HepG2 (cell line): ENCODE results near the gene ZC3H13. TPM values are rescaled to one million over a fixed set of nuclear protein-coding genes. Genes with fewer than 3 reads are reported as not detected.

Experiments
- ATAC-seq: fragments of 200-7000 bp; cut with Tn5 transposase; 3 replicates; pipeline ENCODE4 v1.9.1; 2020; ENCODE audit warnings: mild to moderate bottlenecking, moderate library complexity
- BruUV-seq: library from RNA; stranded (reverse); fragments of 400-500 nt; replicated peaks from 2 replicates; lab custom pipeline; 2021; lab: Mats Ljungman, UMichigan
- CTCF ChIA-PET: fragments of 300-600 bp; formaldehyde crosslinking; extraction: SDS; loops from one replicate; lab custom pipeline; 2021; ENCODE audit warnings: low total read pairs, inconsistent platforms, low intra/inter-chr PET ratio; lab: Yijun Ruan, JAX
- POLR2A ChIA-PET: fragments of 350-600 bp; sonication (Branson Sonifier 250); formaldehyde crosslinking; loops from one replicate; lab custom pipeline; 2020; ENCODE audit warnings: antibody characterized with exemption, inconsistent platforms; lab: Yijun Ruan, JAX
- DNase-seq: peaks from one replicate; pipeline ENCODE4 v3.0.0-alpha.2; 2015; ENCODE audit warnings: low spot score
- FAIRE-seq: peaks from 3 replicates; lab custom pipeline; 2011; peaks lifted over from hg19 to GRCh38; lab: Jason Lieb, UNC
- H2AFZ ChIP-seq: one replicate; pipeline ENCODE4 v1.6.1; 2011; ENCODE audit warnings: low read length, inconsistent platforms
- H3K27ac ChIP-seq: fragments of 300-600 bp; 3 replicates; pipeline ENCODE4 v1.8.0; 2011; ENCODE audit warnings: mixed run types, mild to moderate bottlenecking, mixed read lengths, low read length, inconsistent platforms; ENCODE audit not compliant: insufficient read depth; ENCODE audit errors: extremely low read length
- H3K27me3 ChIP-seq, 2 experiments: fragments of 200-600 bp in 1 of 2; 2 replicates in 1 of 2; 3 replicates in 1 of 2; pipeline versions ENCODE4 v1.6.0 to v1.8.0; 2011; ENCODE audit warnings: low read length in 2 of 2, mild to moderate bottlenecking in 2 of 2, moderate library complexity in 2 of 2, inconsistent platforms in 1 of 2; ENCODE audit not compliant: insufficient read depth in 2 of 2, control insufficient read depth in 1 of 2
- H3K36me3 ChIP-seq, 2 experiments: fragments of 200-600 bp in 1 of 2; replicated peaks in 1 of 2; 2 replicates in 1 of 2; 3 replicates in 1 of 2; pipeline versions ENCODE4 v1.5.1 to v1.8.0; 2011; ENCODE audit warnings: low read length in 2 of 2, inconsistent platforms in 1 of 2; ENCODE audit not compliant: insufficient read depth in 2 of 2, control insufficient read depth in 1 of 2
- H3K4me1 ChIP-seq: 2 replicates; pipeline ENCODE4 v1.5.1; 2012; ENCODE audit warnings: low read length, inconsistent platforms; ENCODE audit not compliant: insufficient read depth
- H3K4me2 ChIP-seq: 2 replicates; pipeline ENCODE4 v1.6.0; 2011; ENCODE audit warnings: low read depth, low read length, inconsistent platforms
- H3K4me3 ChIP-seq, 3 experiments: fragments of 200-600 bp in 1 of 3; sonication (generic), shearing (Covaris generic) in 1 of 3; replicated peaks in 1 of 3; 2 replicates each; pipeline ENCODE4 v1.5.1; 2011 to 2016; ENCODE audit warnings: low read length in 3 of 3, inconsistent platforms in 2 of 3, low read depth in 2 of 3, mild to moderate bottlenecking in 2 of 3, control low read depth in 1 of 3, mixed read lengths in 1 of 3; ENCODE audit not compliant: insufficient read depth in 1 of 3
- H3K79me2 ChIP-seq: one replicate; pipeline ENCODE4 v1.6.1; 2011; ENCODE audit warnings: low read length, inconsistent platforms; ENCODE audit not compliant: insufficient read depth
- H3K9ac ChIP-seq: 2 replicates; pipeline ENCODE4 v1.6.0; 2011; ENCODE audit warnings: mild to moderate bottlenecking, low read depth, low read length, inconsistent platforms; ENCODE audit not compliant: insufficient read depth
- H3K9me3 ChIP-seq: 2 replicates; pipeline ENCODE4 v1.5.1; 2012; ENCODE audit warnings: mild to moderate bottlenecking, low read length
- H4K20me1 ChIP-seq: 2 replicates; pipeline ENCODE4 v1.6.0; 2011; ENCODE audit warnings: inconsistent platforms, mild to moderate bottlenecking, low read length, moderate library complexity; ENCODE audit not compliant: insufficient read depth
- ELF3 ChIP-seq: IDR thresholded peaks from 2 replicates; pipeline ENCODE4 v1.6.1; 2016; ENCODE audit warnings: missing genetic modification reagents, missing compliant biosample characterization
- JARID2 ChIP-seq: sonication (generic); formaldehyde crosslinking; IDR thresholded peaks from 2 replicates; pipeline ENCODE4 v1.8.1; 2023; ENCODE audit warnings: missing genetic modification reagents, inconsistent platforms; ENCODE audit not compliant: insufficient replicate concordance
- KDM1A ChIP-seq: IDR thresholded peaks from 2 replicates; pipeline ENCODE4 v1.6.1; 2016; ENCODE audit warnings: missing compliant biosample characterization
- ZNF232 ChIP-seq: sonication (generic); formaldehyde crosslinking; IDR thresholded peaks from 2 replicates; pipeline ENCODE4 v1.4.0; 2020; ENCODE audit warnings: missing genetic modification reagents, borderline replicate concordance
- ZNF317 ChIP-seq: sonication (generic); formaldehyde crosslinking; IDR thresholded peaks from 2 replicates; pipeline ENCODE4 v1.5.0; 2020; ENCODE audit warnings: mild to moderate bottlenecking, missing genetic modification reagents
- ZNF335 ChIP-seq: sonication (generic); formaldehyde crosslinking; IDR thresholded peaks from 2 replicates; pipeline ENCODE4 v1.4.0; 2020; ENCODE audit warnings: missing genetic modification reagents
- ZNF543 ChIP-seq: sonication (generic); formaldehyde crosslinking; IDR thresholded peaks from 2 replicates; pipeline ENCODE4 v1.4.0; 2020; ENCODE audit warnings: mild to moderate bottlenecking, missing genetic modification reagents
- WGBS: methylation state at CpG from one replicate; pipeline ENCODE4 v1.1.6; 2017; ENCODE audit warnings: low lambda C conversion rate; 5-methylcytosine and 5-hydroxymethylcytosine counted together
- in situ Hi-C: cut with HindIII; loops from 2 replicates; pipeline ENCODE4 v1.10.0; 2017; ENCODE audit warnings: low pct_unique_long_range_greater_than_20kb; ENCODE audit not compliant: extremely low pct_ligation_motif_present
- intact Hi-C: fragments of 100-400 bp; cut with micrococcal nuclease; formaldehyde crosslinking; loops from one replicate; pipeline ENCODE4 v1.10.0; 2022; ENCODE audit not compliant: unreplicated experiment
- polyA plus RNA-seq, 8 experiments: library from polyadenylated mRNA; depleted of rRNA in 3 of 8; stranded (reverse) in 7 of 8; unstranded in 1 of 8; fragments of >200 nt; fragmentation: Illumina TruSeq in 4 of 8; extraction: Trizol in 4 of 8; gene quantifications; 2 replicates each; pipeline versions ENCODE4 v1.2.1 to v1.2.3, GENCODE V29; 2011 to 2016; ENCODE audit warnings: low read depth in 4 of 8, missing spikeins in 1 of 8, mixed read lengths in 1 of 8; ENCODE audit not compliant: insufficient read depth in 1 of 8
- total RNA-seq, 5 experiments: library from RNA; depleted of rRNA; stranded (reverse); fragments of >200 nt; fragmentation: Illumina TruSeq; extraction: Trizol; gene quantifications; 2 replicates each; pipeline ENCODE4 v1.2.3, GENCODE V29; 2016; ENCODE audit warnings: low read depth in 1 of 5
- TF ChIP-seq, protein P1 (sequence below), 2 experiments: sonication (generic) in 1 of 2; formaldehyde crosslinking in 1 of 2; IDR thresholded peaks; 2 replicates each; pipeline versions ENCODE4 v1.5.1 to v1.6.1; 2011 to 2020; ENCODE audit warnings: borderline replicate concordance in 1 of 2, low read depth in 1 of 2, low read length in 1 of 2, mild to moderate bottlenecking in 1 of 2, missing genetic modification reagents in 1 of 2, moderate library complexity in 1 of 2
- TF ChIP-seq, protein P2 (sequence below), 2 experiments: IDR thresholded peaks; 2 replicates each; pipeline ENCODE4 v1.6.1; 2011 to 2012; ENCODE audit warnings: low read length in 2 of 2, borderline replicate concordance in 1 of 2, low read depth in 1 of 2, mild to moderate bottlenecking in 1 of 2, moderate library complexity in 1 of 2
- TF ChIP-seq, protein P3 (sequence below): IDR thresholded peaks from 2 replicates; pipeline ENCODE4 v1.6.1; 2018; ENCODE audit warnings: missing genetic modification reagents

ZC3H13 gene
- total and polyA plus RNA-seq, 2 of the 13 experiments (the other 11 are each of a cell fraction or from before 2014, with no cell fraction given) = 2.7 to 23.5 TPM

DNA sequence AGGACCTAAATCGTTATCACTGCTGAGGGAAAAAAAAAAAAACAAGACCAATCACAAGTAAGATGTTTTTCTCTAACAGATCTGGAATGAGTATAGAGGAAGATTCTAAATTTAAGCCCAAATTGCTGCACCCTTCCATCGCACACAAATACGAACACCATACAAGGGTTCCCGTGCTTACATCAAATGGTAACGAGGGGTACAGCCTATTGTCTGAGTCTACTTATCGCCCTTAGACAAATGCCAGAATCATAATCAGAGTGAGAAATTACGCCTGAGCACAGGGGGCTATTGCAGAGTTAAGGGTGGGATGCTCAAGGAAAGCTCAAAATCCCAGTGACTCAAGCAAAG lies 603 bp downstream of the ZC3H13 start:
- peak; percentile 4; the same call in 1 of the 2 replicates for TF ChIP-seq ELF3 (CRISPR knock-in tag)
- 0 out of 2 replicates have a peak, but pooled peaks have one; percentile 45 for TF ChIP-seq ZNF317 (CRISPR knock-in tag)
- TF ChIP-seq KDM1A (CRISPR knock-in tag) = no peak
- TF ChIP-seq, protein P1, sequence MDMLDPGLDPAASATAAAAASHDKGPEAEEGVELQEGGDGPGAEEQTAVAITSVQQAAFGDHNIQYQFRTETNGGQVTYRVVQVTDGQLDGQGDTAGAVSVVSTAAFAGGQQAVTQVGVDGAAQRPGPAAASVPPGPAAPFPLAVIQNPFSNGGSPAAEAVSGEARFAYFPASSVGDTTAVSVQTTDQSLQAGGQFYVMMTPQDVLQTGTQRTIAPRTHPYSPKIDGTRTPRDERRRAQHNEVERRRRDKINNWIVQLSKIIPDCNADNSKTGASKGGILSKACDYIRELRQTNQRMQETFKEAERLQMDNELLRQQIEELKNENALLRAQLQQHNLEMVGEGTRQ (IDR thresholded peaks at IDR 0.05; ENCODE audit: low read depth, low read length) = no peak
- TF ChIP-seq, protein P1 (CRISPR knock-in tag; IDR thresholded peaks at IDR 0.05; ENCODE audit: borderline replicate concordance) = no peak
- FAIRE-seq = no peak
- H2AFZ ChIP-seq = no peak overlapping the region
- in situ Hi-C loops (no loop called here), intact Hi-C loops (loop anchor here (5.0 kb wide), 2 partner anchors 55 to 75 kb away; partner anchors contain the start of gene CPB2)
- ChIA-PET CTCF (no interaction called here), POLR2A (interaction anchor here (1.1 to 1.5 kb wide), 2 partner anchors 15 to 53 kb away, joined by 4 to 6 read pairs; partner anchors contain the start of gene CPB2)
- H3K79me2 ChIP-seq = peaks cover 53% of the 10 kb centered on the region
- H3K27me3 ChIP-seq = no peaks in the 10 kb centered on the region; a peak in 1 of 5 replicates
- peaks cover 10% of the 10 kb centered on the region for H4K20me1 ChIP-seq
- H3K4me2 ChIP-seq = peak overlapping the region; percentile 85
- peak; percentile 30; the same call in 2 of the 3 replicates for ATAC-seq
- BruUV-seq = TSS peak; percentile 61
- H3K9me3 ChIP-seq = no peaks in the 10 kb centered on the region
- H3K4me1 ChIP-seq = peaks cover 31% of the 10 kb centered on the region
- no peak for DNase-seq
- H3K27ac ChIP-seq = peak overlapping the region; percentile 87
- H3K4me3 ChIP-seq = peak overlapping the region; percentile 84 to 99 (median 87)
- peaks cover 3 to 5% of the 10 kb centered on the region in 2 experiments; a peak in 3 of 5 replicates for H3K36me3 ChIP-seq
- peak overlapping the region; percentile 88 for H3K9ac ChIP-seq
- 1% methylated on average over 7 of the region's 7 CpGs for WGBS

- DNase-seq = no peak
- ATAC-seq = no peak
- H3K4me2 ChIP-seq = peak overlapping the region; percentile 85
- BruUV-seq = no TSS peak
- no peaks in the 10 kb centered on the region; a peak in 1 of 5 replicates for H3K27me3 ChIP-seq
- no peak overlapping the region for H3K27ac ChIP-seq
- intact Hi-C loops (loop anchor here (5.0 kb wide), 2 partner anchors 57 to 77 kb away; partner anchors contain the start of gene CPB2), in situ Hi-C loops (no loop called here)
- H3K9me3 ChIP-seq = no peaks in the 10 kb centered on the region
- FAIRE-seq = no peak
- ChIA-PET POLR2A (no interaction called here), CTCF (no interaction called here)
- peak overlapping the region; percentile 84 to 99 (median 87) for H3K4me3 ChIP-seq
- H3K9ac ChIP-seq = peak overlapping the region; percentile 88
- peaks cover 10% of the 10 kb centered on the region for H4K20me1 ChIP-seq
- H2AFZ ChIP-seq = no peak overlapping the region
- peaks cover 0 to 3% of the 10 kb centered on the region in 2 experiments; a peak in 2 of 5 replicates for H3K36me3 ChIP-seq
- peaks cover 34% of the 10 kb centered on the region for H3K4me1 ChIP-seq
- H3K79me2 ChIP-seq = peaks cover 61% of the 10 kb centered on the region
- TF ChIP-seq, protein P2, sequence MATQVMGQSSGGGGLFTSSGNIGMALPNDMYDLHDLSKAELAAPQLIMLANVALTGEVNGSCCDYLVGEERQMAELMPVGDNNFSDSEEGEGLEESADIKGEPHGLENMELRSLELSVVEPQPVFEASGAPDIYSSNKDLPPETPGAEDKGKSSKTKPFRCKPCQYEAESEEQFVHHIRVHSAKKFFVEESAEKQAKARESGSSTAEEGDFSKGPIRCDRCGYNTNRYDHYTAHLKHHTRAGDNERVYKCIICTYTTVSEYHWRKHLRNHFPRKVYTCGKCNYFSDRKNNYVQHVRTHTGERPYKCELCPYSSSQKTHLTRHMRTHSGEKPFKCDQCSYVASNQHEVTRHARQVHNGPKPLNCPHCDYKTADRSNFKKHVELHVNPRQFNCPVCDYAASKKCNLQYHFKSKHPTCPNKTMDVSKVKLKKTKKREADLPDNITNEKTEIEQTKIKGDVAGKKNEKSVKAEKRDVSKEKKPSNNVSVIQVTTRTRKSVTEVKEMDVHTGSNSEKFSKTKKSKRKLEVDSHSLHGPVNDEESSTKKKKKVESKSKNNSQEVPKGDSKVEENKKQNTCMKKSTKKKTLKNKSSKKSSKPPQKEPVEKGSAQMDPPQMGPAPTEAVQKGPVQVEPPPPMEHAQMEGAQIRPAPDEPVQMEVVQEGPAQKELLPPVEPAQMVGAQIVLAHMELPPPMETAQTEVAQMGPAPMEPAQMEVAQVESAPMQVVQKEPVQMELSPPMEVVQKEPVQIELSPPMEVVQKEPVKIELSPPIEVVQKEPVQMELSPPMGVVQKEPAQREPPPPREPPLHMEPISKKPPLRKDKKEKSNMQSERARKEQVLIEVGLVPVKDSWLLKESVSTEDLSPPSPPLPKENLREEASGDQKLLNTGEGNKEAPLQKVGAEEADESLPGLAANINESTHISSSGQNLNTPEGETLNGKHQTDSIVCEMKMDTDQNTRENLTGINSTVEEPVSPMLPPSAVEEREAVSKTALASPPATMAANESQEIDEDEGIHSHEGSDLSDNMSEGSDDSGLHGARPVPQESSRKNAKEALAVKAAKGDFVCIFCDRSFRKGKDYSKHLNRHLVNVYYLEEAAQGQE (IDR thresholded peaks at IDR 0.05; ENCODE audit: borderline replicate concordance in 1 of 2, low read depth in 1 of 2, low read length in 2 of 2) = no peak
- TF ChIP-seq ZNF543 = no peak
- no peak for TF ChIP-seq ZNF335 (CRISPR knock-in tag)
- TF ChIP-seq JARID2 = no peak
- TF ChIP-seq, protein P3, sequence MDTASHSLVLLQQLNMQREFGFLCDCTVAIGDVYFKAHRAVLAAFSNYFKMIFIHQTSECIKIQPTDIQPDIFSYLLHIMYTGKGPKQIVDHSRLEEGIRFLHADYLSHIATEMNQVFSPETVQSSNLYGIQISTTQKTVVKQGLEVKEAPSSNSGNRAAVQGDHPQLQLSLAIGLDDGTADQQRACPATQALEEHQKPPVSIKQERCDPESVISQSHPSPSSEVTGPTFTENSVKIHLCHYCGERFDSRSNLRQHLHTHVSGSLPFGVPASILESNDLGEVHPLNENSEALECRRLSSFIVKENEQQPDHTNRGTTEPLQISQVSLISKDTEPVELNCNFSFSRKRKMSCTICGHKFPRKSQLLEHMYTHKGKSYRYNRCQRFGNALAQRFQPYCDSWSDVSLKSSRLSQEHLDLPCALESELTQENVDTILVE (CRISPR knock-in tag) = no peak
- TF ChIP-seq ZNF232 = no peak
Observed at GRCh38 chr13:46050771-46051170, 1.8 kb downstream of the ZC3H13 start.
